K562 (cell line): ENCODE measurements around the gene TOR3A. TPM values are rescaled to one million over a fixed set of nuclear protein-coding genes. Genes with fewer than 3 reads are reported as not detected.

ENCODE experiments used
- ATAC-seq: fragments of 200-7000 bp; cut with Tn5 transposase; 3 replicates; pipeline ENCODE4 v1.9.1; 2020; ENCODE audit warnings: moderate library complexity
- BruUV-seq: library from RNA; stranded (reverse); fragments of 400-500 nt; replicated peaks from 2 replicates; lab custom pipeline; 2021; lab: Mats Ljungman, UMichigan
- CTCF ChIA-PET: fragments of 300-600 bp; formaldehyde crosslinking; extraction: SDS; loops from one replicate; lab custom pipeline; 2021; ENCODE audit warnings: low intra/inter-chr PET ratio; lab: Yijun Ruan, JAX
- POLR2A ChIA-PET: fragments of 300-600, 350-650 bp; sonication (Branson Sonifier 250); formaldehyde crosslinking; extraction: SDS; loops from one replicate; lab custom pipeline; 2021; ENCODE audit warnings: antibody characterized with exemption, inconsistent platforms; lab: Yijun Ruan, JAX
- DNase-seq, 4 experiments: peaks; one replicate each; pipeline versions ENCODE4 v3.0.0 to v3.0.0-alpha.2; 2011 to 2018; ENCODE audit warnings: low spot score in 3 of 4, mixed read lengths in 3 of 4; ENCODE audit errors: extremely low read depth in 1 of 4
- FAIRE-seq: peaks from 2 replicates; lab custom pipeline; 2011; peaks lifted over from hg19 to GRCh38; lab: Jason Lieb, UNC
- H2AFZ ChIP-seq: 2 replicates; pipeline ENCODE4 v1.6.0; 2011; ENCODE audit warnings: low read depth, low read length, control low read depth, inconsistent platforms
- H3K27ac ChIP-seq: fragments of 200-600 bp; 3 replicates; pipeline ENCODE4 v1.8.0; 2011; ENCODE audit warnings: low read depth, mild to moderate bottlenecking, control low read depth, inconsistent platforms, low read length, moderate library complexity, mixed read lengths; ENCODE audit errors: extremely low read depth
- H3K27me3 ChIP-seq, 2 experiments: fragments of 300-600 bp in 1 of 2; 2 replicates in 1 of 2; 3 replicates in 1 of 2; pipeline versions ENCODE4 v1.6.0 to v1.8.0; 2011; ENCODE audit warnings: inconsistent platforms in 2 of 2, low read length in 2 of 2, mild to moderate bottlenecking in 1 of 2, mixed read lengths in 1 of 2, moderate library complexity in 1 of 2; ENCODE audit not compliant: control insufficient read depth in 2 of 2, insufficient read depth in 2 of 2
- H3K36me3 ChIP-seq: fragments of 300-600 bp; 3 replicates; pipeline ENCODE4 v1.8.0; 2011; ENCODE audit warnings: mild to moderate bottlenecking, low read length, inconsistent platforms; ENCODE audit not compliant: control insufficient read depth, insufficient read depth
- H3K4me1 ChIP-seq, 2 experiments: fragments of 200-600 bp in 1 of 2; replicated peaks in 1 of 2; 2 replicates in 1 of 2; 3 replicates in 1 of 2; pipeline versions ENCODE4 v1.5.1 to v1.8.0; 2011; ENCODE audit warnings: inconsistent platforms in 2 of 2, low read length in 2 of 2, mild to moderate bottlenecking in 1 of 2, mixed read lengths in 1 of 2, moderate library complexity in 1 of 2; ENCODE audit not compliant: control insufficient read depth in 2 of 2, insufficient read depth in 2 of 2
- H3K4me2 ChIP-seq: 2 replicates; pipeline ENCODE4 v1.6.1; 2011; ENCODE audit warnings: low read length, control low read depth, inconsistent platforms, mixed read lengths; ENCODE audit not compliant: insufficient read depth
- H3K4me3 ChIP-seq: fragments of 200-600 bp; sonication (generic), shearing (Covaris generic); 2 replicates; pipeline ENCODE4 v1.5.1; 2016; ENCODE audit warnings: control low read depth, inconsistent platforms
- H3K79me2 ChIP-seq: fragments of 200-600 bp; 3 replicates; pipeline ENCODE4 v1.8.0; 2011; ENCODE audit warnings: low read length, inconsistent platforms; ENCODE audit not compliant: control insufficient read depth, insufficient read depth
- H3K9ac ChIP-seq, 2 experiments: 2 replicates each; pipeline versions ENCODE4 v1.6.0 to v1.6.1; 2011; ENCODE audit warnings: low read depth in 2 of 2, low read length in 2 of 2, control low read depth in 1 of 2, inconsistent platforms in 1 of 2, mild to moderate bottlenecking in 1 of 2, mixed read lengths in 1 of 2; ENCODE audit not compliant: insufficient read depth in 1 of 2
- H3K9me1 ChIP-seq: one replicate; pipeline ENCODE4 v1.6.0; 2011; ENCODE audit warnings: inconsistent platforms, mild to moderate bottlenecking, low read length, moderate library complexity; ENCODE audit not compliant: control insufficient read depth, insufficient read depth
- H3K9me3 ChIP-seq: replicated peaks from 2 replicates; pipeline ENCODE4 v1.5.1; 2011; ENCODE audit warnings: low read depth, low read length, inconsistent platforms; ENCODE audit not compliant: control insufficient read depth, insufficient read depth
- H4K20me1 ChIP-seq: replicated peaks from 2 replicates; pipeline ENCODE4 v1.6.1; 2011; ENCODE audit warnings: low read length, inconsistent platforms, mixed read lengths; ENCODE audit not compliant: control insufficient read depth, insufficient read depth
- BRD9 ChIP-seq: fragments of 450-650 bp; IDR thresholded peaks from 2 replicates; pipeline ENCODE4 v1.6.1; 2018; ENCODE audit warnings: low read depth; ENCODE audit not compliant: partially characterized antibody
- FUS ChIP-seq: fragments of 200-400 bp; formaldehyde crosslinking; optimal IDR thresholded peaks from 2 replicates; pipeline ENCODE3; 2017; ENCODE audit warnings: low read depth, low read length
- STAT5A ChIP-seq: IDR thresholded peaks from 2 replicates; pipeline ENCODE4 v1.6.1; 2012; ENCODE audit warnings: low read length, inconsistent platforms, borderline replicate concordance
- STAT5B ChIP-seq: fragments of 250-450 bp; sonication (Bioruptor Pico); IDR thresholded peaks from 2 replicates; pipeline ENCODE4 v1.8.0; 2021; ENCODE audit warnings: mild to moderate bottlenecking, inconsistent platforms
- ZNF707 ChIP-seq: fragments of 250-450 bp; sonication (Bioruptor Pico); conservative IDR thresholded peaks from 2 replicates; pipeline ENCODE4 v1.8.0; 2022; ENCODE audit warnings: inconsistent platforms, mild to moderate bottlenecking, moderate library complexity
- ZNF764 ChIP-seq: fragments of 250-450 bp; sonication (Bioruptor Pico); IDR thresholded peaks from 2 replicates; pipeline ENCODE4 v1.4.0; 2020; ENCODE audit warnings: low read depth, mild to moderate bottlenecking, moderate library complexity
- WGBS: fragments of 100-300 bp; shearing (Covaris generic); methylation state at CpG from one replicate; pipeline ENCODE4 v1.1.6; 2016; ENCODE audit warnings: low coverage, mixed read lengths; ENCODE audit not compliant: insufficient coverage; ENCODE audit errors: missing lambda C conversion rate; 5-methylcytosine and 5-hydroxymethylcytosine counted together
- in situ Hi-C: fragments of 300-500 bp; cut with MboI; formaldehyde crosslinking; loops from 4 replicates; pipeline ENCODE4 v1.15.0; 2018; ENCODE audit warnings: inconsistent platforms, mixed read lengths
- intact Hi-C: fragments of 100-400 bp; cut with micrococcal nuclease; formaldehyde crosslinking; loops from 2 replicates; pipeline ENCODE4 v1.14.2; 2022
- polyA plus RNA-seq, 8 experiments: library from polyadenylated mRNA; depleted of rRNA in 4 of 8; stranded (reverse) in 5 of 8; unstranded in 3 of 8; fragments of >200 nt; fragmentation: Nextera tagmentation in 2 of 8; fragmentation: Illumina TruSeq in 1 of 8; extraction: Ambion mirVana in 2 of 8; extraction: Trizol in 1 of 8; gene quantifications; 2 replicates each; pipeline versions ENCODE4 v1.2.1 to v1.2.3, GENCODE V29; 2011 to 2014; ENCODE audit warnings: inconsistent platforms in 1 of 8, missing spikeins in 1 of 8
- total RNA-seq, 7 experiments: library from RNA; depleted of rRNA in 6 of 7; stranded (reverse); fragments of >200 nt in 6 of 7; fragmentation: Illumina TruSeq in 2 of 7; extraction: Trizol in 2 of 7; gene quantifications; 2 replicates each; pipeline versions ENCODE4 v1.2.1 to v1.2.3, GENCODE V29; 2011 to 2021; ENCODE audit warnings: low replicate concordance in 1 of 7

The TOR3A gene
- total and polyA plus RNA-seq, 9 of the 15 experiments (the other 6 are each of a cell fraction or from before 2014, with no cell fraction given) = 7.9 to 94.5 (median 39.7) TPM

GRCh38 chr1:179034720-179035119 is 47.1 kb upstream of the TOR3A start:
- no peak for FAIRE-seq
- peaks cover 23 to 86% of the 10 kb centered on the region in 2 experiments for H3K4me1 ChIP-seq
- 64% methylated on average over 1 of the region's 1 CpG for WGBS
- H3K9ac ChIP-seq = no peak overlapping the region
- no peak overlapping the region for H3K4me2 ChIP-seq
- H3K27ac ChIP-seq = no peak overlapping the region
- peaks cover 13% of the 10 kb centered on the region for H4K20me1 ChIP-seq
- intact Hi-C loops = no loop called here
- no peaks in the 10 kb centered on the region for H3K27me3 ChIP-seq
- peaks cover 2% of the 10 kb centered on the region for H3K9me1 ChIP-seq
- no peak overlapping the region for H2AFZ ChIP-seq
- no peaks in the 10 kb centered on the region; the same call in 1 of the 3 replicates for H3K36me3 ChIP-seq
- H3K4me3 ChIP-seq = no peak overlapping the region
- no peak for ATAC-seq
- CTCF ChIA-PET = no interaction called here
- TF ChIP-seq STAT5A (no peak), FUS (no peak), ZNF764 (CRISPR knock-in tag) (no peak), BRD9 (no peak), STAT5B (no peak), ZNF707 (CRISPR knock-in tag) (no peak)
- TF ChIP-seq, all 486 proteins: peak for 0
- in situ Hi-C loops = no loop called here
- DNase-seq = no peak
- no TSS peak for BruUV-seq
- Histone ChIP-seq H3K79me2 (peaks cover 97% of the 10 kb centered on the region), H3K9me3 (no peaks in the 10 kb centered on the region)
- POLR2A ChIA-PET = interaction anchor here (0.7 to 1.6 kb wide), 3 partner anchors 9 to 15 kb away, joined by 3 to 6 read pairs (median 6); no protein-coding TSS in a partner anchor
